ENCODE measurements around the gene IQGAP3.

IQGAP3 gene

GRCh38 chr1:156508205-156508954 is 64.0 kb downstream of the IQGAP3 start:
- peak in 1 of 5 donors; percentile 41 for DNase-seq

DNA sequence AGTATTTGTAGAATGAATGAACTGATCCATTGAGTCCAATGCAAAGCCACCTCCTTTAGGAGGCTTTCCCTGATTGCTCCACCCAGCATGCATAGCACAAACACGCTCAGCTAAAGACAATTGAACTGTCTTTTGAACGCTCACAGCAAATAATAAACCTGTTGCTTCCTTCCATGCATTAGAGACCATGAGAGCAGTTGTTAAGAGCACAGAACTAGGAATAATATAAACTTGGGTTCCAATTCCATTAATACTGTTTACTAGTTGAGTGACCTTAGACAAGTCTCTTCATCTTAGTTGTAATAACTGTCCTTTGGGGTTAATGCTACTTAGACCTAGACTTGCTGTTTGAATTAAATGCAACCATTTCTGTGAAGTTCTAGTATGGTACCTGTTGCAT is 65.9 kb downstream of the IQGAP3 start:
- DNase-seq: no peak

GRCh38 chr1:156505679-156506298 is 66.6 kb downstream of the IQGAP3 start:
- no peak for DNase-seq

GRCh38 chr1:156504821-156505678 is 67.3 kb downstream of the IQGAP3 start:
- DNase-seq: peak; percentile 95 to 100 (median 98)

GRCh38 chr1:156504438-156504813 is 67.9 kb downstream of the IQGAP3 start:
- peak in 1 of 5 donors; percentile 78 for DNase-seq

DNA sequence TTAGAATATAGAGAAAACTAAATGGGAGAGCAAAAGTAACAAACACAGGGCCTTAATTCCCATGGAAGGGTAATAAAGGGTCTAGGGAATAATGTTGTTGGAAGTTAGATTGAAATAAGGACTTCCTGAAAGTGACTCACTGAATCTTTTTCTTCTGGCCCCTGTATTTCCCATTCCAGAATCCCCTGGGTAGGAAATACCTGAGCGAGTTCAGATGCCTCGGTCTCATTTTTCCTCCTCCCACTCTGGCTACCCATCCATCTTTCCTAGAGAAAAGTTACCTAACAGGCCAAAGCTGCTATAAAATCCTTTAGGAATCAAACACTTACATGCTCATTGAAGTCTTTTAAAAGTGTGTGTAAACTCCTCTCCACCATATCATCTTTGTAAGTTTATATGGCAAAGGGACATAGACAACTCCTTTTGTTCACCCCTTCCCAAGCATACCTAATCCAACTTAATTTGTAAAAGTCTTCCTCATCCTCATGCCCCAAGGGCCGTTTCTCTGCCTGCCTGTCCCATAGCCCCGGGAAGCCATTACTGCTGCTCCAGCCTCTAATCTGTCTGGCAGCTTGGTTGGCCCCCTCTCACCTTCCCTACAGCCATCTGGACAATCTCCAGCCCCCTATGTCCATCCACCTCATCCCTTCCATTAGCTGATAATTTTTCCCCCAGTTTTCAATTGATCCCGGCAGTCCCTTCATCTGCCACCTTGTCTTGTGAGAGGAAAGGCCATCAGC is 68.5 kb downstream of the IQGAP3 start:
- DNase-seq: peak in 1 of 5 donors; percentile 27

DNA sequence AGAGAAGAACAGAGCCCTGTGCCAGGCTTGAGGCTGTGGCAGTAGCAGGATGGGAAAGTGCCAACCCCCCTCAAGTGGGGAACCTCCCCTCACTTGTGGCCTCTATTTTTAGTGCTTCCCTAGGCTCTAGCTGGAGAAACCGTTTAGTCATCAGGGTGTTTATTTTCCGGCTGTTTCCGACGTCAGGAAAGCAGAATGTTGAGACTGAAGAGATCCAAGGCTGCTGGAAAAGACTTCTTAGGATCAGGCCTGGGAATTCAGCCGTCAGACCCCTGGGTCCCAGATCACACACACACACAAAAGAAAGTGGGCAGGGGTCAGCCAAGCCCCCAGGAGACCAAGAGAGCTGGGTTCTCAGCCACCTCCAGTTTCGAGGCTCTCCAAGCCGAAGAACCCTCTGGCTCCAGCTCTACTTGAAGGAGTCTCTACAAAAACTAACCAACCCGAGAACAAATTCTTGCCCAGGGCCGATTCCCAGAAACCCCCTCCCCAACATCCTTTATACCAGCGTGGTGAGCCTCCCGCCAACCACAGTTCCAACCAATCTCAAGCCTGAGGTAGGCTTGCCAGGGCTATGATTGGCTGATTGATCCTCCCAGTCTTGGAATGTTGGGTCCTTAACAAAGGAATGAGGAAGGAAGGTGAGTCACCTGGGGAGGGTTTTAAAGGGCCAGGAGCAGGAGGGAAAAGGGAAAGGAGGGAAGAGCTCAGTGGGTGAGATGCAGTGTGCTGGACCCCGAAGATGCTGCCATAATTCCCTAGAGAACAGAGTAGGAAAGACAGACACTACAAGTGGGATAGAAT is 69.3 kb downstream of the IQGAP3 start:
- no peak for DNase-seq

DNA sequence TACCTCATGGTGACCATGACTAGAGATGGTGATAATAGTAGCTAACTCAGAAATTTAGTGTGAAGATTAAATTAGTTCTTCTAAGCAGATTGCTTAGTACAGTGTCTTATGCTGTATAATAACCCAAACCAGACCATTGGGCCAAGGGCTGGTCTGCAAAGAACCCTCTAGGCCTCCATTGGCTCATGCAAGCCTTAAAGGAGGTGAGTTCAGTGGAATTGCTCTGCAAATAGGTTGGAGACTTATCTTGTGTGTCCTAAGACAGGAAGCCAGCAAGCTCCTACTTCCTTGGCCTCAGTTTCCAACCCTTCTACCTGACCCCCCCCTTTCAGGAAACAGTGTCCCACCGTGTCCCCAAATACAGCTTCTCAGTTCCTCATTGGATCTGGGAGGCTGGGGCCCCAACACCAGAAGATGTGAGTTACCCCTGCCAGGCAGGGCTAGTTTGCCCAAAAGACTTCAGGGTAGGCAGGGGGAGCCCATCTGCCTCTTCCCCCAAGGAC is 69.9 kb downstream of the IQGAP3 start:
- peak in 1 of 5 donors; percentile 23 for DNase-seq

DNA sequence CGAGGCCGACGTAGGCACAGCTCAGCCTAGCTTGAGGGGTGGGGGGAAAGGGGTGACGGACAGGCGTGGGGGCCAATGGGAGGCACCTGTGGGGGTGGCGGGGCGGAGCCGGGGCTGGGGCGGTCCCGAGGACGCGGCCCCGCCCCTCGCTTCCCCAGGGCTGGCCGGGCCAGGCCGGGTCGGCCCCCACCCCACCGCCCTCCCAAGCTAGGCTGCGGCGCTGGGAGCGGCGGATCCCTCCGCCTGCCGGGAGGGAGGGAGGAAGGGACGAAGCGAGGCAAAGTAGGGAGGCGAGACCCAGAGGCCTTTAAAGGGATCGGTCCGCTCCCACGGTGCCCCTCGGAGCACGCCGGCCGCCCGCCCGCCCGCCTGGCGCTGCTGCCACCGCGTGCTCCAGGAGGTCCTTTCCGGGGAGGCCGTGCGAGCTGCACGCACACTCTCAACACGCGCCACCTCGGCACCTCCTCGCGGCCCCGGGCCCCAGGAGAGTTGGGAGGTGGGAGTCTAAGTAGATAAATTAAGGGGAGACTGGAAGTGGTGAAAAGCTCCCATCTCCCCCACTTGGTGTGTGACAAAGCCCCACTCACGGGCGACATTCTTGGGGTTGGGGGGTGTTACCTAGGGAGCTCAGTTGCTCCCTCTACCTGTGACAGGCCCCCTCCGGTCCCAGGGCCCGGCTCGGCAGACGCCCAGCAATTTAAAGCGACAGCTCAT is 71.4 kb downstream of the IQGAP3 start:
- DNase-seq: peak; percentile 89 to 94 (median 93)

GRCh38 chr1:156500543-156500792 is 71.9 kb downstream of the IQGAP3 start, which contains the start of gene MEF2D:
Gene MEF2D (minus strand): TSS chr1:156500775. CDS start chr1:156483292, 17,483 bp downstream.
- DNase-seq: no peak

DNA sequence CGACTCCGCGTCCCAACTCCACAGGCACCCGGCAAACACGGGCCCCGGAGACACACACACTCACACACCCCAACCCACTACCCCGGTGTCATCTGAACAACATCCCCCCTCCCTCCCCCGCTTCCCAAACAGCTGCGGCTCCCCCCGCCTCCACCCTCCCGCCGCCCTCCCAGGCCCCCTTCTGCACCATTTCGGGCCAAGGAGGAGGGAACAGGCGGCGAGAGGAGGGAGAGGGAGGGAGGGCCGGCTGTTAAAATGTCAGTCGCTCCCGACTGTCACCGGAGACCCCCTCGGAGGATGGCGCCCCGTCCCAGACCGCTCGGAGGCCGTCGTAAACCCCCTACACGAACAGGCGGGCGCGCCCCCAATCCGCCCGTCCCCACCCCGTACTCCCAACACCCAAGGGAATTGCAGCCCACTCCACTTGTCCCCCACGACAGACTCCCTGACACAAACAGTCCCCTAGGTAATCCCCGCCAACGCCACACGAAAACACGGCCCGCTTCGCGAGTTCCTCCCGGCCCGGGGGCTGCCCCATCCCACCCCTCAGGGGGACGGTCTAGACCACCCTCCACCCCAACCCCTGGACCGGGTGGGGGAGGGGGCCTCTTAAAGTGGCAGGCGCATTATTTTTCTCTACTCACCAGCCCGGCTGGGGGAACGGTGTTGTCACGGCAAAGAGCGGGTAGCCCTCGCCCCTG is 72.4 kb downstream of the IQGAP3 start:
- DNase-seq: peak; percentile 26 to 39 (median 33)

GRCh38 chr1:156499194-156499841 is 73.0 kb downstream of the IQGAP3 start:
- no peak for DNase-seq

DNA sequence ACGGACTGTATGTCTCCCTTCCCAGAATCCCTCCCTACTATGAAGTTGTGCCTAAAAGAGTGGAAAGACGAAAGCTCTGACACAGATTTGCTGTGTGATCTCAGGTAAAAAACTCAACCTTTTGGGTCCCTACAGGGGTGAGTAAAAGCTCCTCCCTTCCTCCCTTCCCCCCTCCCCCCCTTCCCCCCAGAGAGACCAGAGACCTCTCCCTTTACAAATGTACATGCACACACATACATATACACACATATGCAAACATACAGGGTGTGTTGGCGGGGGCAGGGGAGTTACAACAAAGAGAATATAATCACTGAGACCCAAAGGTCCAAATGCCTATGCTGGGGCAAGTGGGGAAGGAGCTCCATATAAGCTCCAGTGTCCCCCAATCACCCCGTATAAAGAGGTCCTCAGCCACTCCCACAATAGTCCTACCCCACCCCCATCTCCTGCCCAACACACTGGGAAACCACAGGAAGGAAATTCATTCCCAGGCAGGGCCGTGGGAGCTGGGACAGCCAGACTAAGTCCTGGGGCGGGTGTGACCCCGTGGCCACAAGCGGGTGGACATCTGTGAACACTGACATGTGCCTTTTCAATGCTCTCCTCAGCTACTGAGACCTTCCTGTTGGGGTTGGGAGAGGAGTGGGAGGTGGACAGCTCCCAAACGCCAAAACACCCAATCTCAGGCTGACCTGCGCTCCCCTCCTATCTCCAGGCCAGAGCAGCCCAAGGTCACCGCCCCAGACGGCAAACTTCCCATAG is 73.8 kb downstream of the IQGAP3 start:
- no peak for DNase-seq

DNA sequence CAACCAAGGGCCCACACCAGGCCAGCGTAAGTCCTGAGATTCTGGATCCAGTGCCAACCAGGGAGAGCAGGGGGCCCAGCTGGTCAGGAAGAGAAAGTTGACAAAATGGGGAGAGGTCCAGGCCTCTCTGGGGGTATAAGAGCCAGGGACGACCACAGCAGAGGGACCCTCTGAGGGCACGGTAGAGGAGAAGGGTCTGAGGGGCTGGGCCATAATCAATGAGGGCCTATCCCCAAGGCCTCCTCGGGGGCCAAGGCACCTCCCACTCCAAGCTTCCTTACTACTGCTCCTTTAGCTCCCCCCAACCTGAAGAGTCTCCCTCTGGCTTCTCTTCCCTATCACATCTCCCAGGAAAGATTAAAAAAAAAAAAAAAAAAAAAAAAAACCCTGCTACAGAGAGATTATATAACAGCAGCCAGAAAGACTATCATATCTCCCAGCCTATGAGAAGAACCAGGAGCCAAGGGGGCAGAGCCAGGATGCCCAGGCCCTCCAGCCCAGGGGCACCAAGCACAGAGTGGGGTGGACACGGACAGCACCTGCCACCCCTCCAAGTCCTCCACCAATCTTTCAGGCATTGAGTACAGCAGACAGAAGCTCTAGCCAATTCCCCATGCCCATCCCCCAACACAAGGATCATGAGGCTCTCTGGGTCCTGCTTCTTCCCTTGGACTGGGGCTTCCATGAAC is 74.5 kb downstream of the IQGAP3 start:
- no peak for DNase-seq

DNA sequence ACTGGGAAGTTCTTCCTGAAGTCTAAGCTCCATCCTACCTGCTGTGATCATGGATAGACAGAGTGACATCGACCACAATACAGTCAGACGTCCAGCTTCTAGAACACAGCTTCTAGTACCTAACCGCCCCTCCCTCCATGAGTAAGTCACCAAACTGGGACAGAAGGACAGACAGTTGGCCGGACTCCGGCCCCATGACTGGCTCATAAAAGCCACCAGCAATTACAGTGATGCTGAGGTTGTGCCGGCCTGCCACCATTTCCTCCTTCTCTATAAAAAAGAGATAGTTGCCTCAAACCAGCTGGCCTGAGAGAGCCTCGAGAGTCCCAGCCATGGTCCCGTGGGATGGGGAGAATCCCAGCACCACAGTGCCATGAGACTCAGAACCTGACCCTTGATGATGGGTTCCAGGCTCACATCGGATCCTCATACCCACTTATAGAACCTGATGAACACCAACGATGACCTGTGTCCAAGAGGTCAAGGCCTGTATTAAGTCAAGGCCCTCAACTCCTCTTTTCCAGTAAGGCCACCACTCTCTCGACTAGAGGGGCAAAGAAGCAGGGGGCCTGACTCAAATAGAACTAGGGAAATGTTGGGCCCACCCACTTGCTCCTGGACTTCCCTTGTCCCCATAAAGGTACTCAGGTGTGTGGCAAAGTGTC is 75.2 kb downstream of the IQGAP3 start:
- no peak for DNase-seq

DNA sequence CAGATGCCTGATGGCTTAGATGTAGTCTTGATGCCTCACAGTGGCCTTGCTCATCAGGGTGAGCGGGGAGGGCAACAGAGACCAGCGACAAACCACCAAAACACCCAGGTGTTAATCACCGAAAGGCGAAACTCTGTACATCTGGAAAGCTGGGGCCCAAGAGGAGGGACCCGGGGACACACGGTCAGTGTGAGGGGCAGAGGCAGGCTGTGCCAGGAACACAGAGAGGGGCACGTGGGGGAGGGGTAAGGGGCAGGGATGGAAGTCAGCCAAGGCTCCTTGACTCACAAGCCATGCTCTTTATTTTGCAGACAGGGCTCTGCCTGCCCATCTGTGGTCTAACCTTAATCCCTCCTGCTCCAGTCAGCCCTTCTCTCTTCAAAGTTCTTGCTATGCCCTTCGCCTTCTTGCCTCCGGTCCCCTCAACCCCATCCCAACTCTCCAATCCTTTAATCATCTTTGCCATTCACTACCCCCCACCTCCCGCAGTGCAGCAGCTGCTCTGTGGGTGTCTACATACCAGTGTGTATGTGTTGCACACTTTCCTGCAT is 76.1 kb downstream of the IQGAP3 start:
- no peak for DNase-seq

DNA sequence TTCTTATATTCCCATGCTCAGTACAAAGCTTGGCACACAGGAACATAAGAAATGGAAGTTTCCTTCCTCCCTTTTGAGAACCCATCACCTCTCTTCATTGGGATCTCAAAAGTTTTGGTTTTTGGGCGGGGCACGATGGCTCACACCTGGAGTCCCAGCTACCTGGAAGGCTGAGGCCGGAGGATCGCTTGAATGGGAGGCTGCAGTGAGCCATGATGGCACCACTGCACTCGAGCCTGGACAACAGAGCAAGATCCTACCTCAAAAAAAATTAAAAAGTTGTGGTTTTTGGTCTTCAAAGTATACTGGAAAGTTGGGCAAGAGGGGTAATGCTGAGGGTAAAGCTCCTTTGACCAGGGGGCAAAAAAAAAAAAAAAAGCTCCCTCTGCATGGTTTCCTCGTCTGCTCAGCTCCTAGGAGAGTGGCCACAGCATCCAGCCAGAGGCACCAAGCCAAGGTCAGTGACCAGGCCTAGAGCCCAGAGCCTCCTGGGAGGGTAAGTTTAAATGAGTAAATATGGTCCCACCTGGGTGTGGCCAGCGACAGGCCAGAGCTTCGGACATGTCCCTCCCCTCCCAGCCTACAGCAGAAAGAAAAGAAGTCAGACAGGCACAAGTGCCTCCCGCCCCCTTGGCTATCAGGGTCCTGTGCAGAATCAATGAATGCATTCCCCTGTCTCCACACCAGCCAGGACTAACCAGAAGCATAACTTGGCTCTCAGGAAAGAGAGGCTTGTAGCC is 76.8 kb downstream of the IQGAP3 start:
- no peak for DNase-seq

Measured in T-helper 1 cell (primary cell).